ENCODE data around the gene NCAN.
A peak's percentile ranks its signal among the peaks of the same experiment; 100 is the strongest.
"Not testable (repeated sequence)": the region's sequence is repeated elsewhere in the genome, so short reads cannot be mapped to it uniquely, and the experiment has no call there.

Gene NCAN

GRCh38 chr19:19211499-19212420 is at the start of gene NCAN:
Gene NCAN (plus strand): TSS chr19:19211958. CDS start chr19:19216954, 4,996 bp downstream.
- DNase-seq: peak; percentile 71

GRCh38 chr19:19162495-19162894 is 49.3 kb upstream of the NCAN start:
- no peak for DNase-seq

GRCh38 chr19:19165396-19165795 is 46.4 kb upstream of the NCAN start:
- no peak for DNase-seq

- DNase-seq: no peak
Observed at GRCh38 chr19:19167612-19168011, 44.1 kb upstream of the NCAN start.

GRCh38 chr19:19169236-19170052 is 42.3 kb upstream of the NCAN start:
- no peak for DNase-seq

GRCh38 chr19:19170053-19170872 is 41.5 kb upstream of the NCAN start, which contains the start of gene MEF2B:
Gene MEF2B (minus strand): TSS chr19:19170263. CDS start chr19:19150735, 19,528 bp downstream.
- DNase-seq: peak; percentile 96

GRCh38 chr19:19170873-19171672 is 40.7 kb upstream of the NCAN start:
- no peak for DNase-seq

GRCh38 chr19:19171821-19172532 is 39.8 kb upstream of the NCAN start:
- DNase-seq: no peak

- not testable (repeated sequence) for DNase-seq
Observed at GRCh38 chr19:19173243-19173642, 38.5 kb upstream of the NCAN start.

- peak; percentile 58 for DNase-seq
Observed at GRCh38 chr19:19176950-19177349, 34.8 kb upstream of the NCAN start.

- DNase-seq: no peak
Observed at GRCh38 chr19:19179548-19180441, 32.0 kb upstream of the NCAN start.

- no peak for DNase-seq
Observed at GRCh38 chr19:19181488-19181998, 30.2 kb upstream of the NCAN start.

- peak; percentile 90 for DNase-seq
Observed at GRCh38 chr19:19185853-19186740, 25.7 kb upstream of the NCAN start.

GRCh38 chr19:19186742-19187141 is 25.0 kb upstream of the NCAN start:
- no peak for DNase-seq

GRCh38 chr19:19191768-19192077 is 20.0 kb upstream of the NCAN start:
- no peak for DNase-seq

- peak; percentile 100 for DNase-seq
Observed at GRCh38 chr19:19192078-19192882, 19.5 kb upstream of the NCAN start, which contains the start of the genes BORCS8 and RFXANK. Gene BORCS8 (minus strand): TSS chr19:19192152. CDS start chr19:19192117, 35 bp downstream. Gene RFXANK (plus strand): TSS chr19:19192258. CDS start chr19:19193947, 1,689 bp downstream.

GRCh38 chr19:19192910-19193423 is 18.8 kb upstream of the NCAN start:
- no peak for DNase-seq

- no peak for DNase-seq
Observed at GRCh38 chr19:19193926-19194325, 17.8 kb upstream of the NCAN start.

All from NCI-H82 (cell line).